HT-29 (cell line): ENCODE results near the gene LRRC17. TPM values are rescaled to one million over a fixed set of nuclear protein-coding genes. Genes with fewer than 3 reads are reported as not detected.

Experiments
- DNase-seq: peaks from one replicate; pipeline ENCODE4 v3.0.0-alpha.2; 2015; ENCODE audit warnings: low spot score
- total RNA-seq: library from RNA; depleted of rRNA; stranded (reverse); fragments of >200 nt; shearing (Covaris generic); gene quantifications from 2 replicates; pipeline ENCODE4 v1.2.3, GENCODE V29; 2014; rRNA removed

The LRRC17 gene
- total RNA-seq = not detected in 2 replicates

- no peak for DNase-seq
Measured at GRCh38 chr7:102912742-102913141, at the start of gene LRRC17. Gene LRRC17, plus strand, starts transcription at chr7:102913000. Its CDS starts 20,914 bp downstream, at chr7:102933914.

GRCh38 chr7:102864958-102865357, 47.8 kb upstream of the LRRC17 start:
- no peak for DNase-seq

- DNase-seq = no peak
Measured at GRCh38 chr7:102866535-102867215, 46.1 kb upstream of the LRRC17 start.

GRCh38 chr7:102869195-102869594, 43.6 kb upstream of the LRRC17 start:
- DNase-seq = no peak

- no peak for DNase-seq
Measured at GRCh38 chr7:102872460-102872859, 40.3 kb upstream of the LRRC17 start.

- DNase-seq = no peak
Measured at GRCh38 chr7:102873470-102874165, 39.2 kb upstream of the LRRC17 start.

GRCh38 chr7:102874166-102874829, 38.5 kb upstream of the LRRC17 start:
- DNase-seq = peak; percentile 83

- DNase-seq = no peak
Measured at GRCh38 chr7:102874966-102875365, 37.8 kb upstream of the LRRC17 start.

- DNase-seq = peak; percentile 88
Measured at GRCh38 chr7:102875700-102876295, 37.0 kb upstream of the LRRC17 start.

GRCh38 chr7:102883098-102883860, 29.5 kb upstream of the LRRC17 start:
- DNase-seq = peak; percentile 74

GRCh38 chr7:102888561-102889233, 24.1 kb upstream of the LRRC17 start:
- peak; percentile 48 for DNase-seq

GRCh38 chr7:102889851-102890250, 22.9 kb upstream of the LRRC17 start:
- no peak for DNase-seq

GRCh38 chr7:102890292-102890970, 22.4 kb upstream of the LRRC17 start:
- DNase-seq = no peak

- DNase-seq = no peak
Measured at GRCh38 chr7:102890971-102891692, 21.7 kb upstream of the LRRC17 start.

GRCh38 chr7:102891693-102892261, 21.0 kb upstream of the LRRC17 start:
- DNase-seq = peak; percentile 11

- no peak for DNase-seq
Measured at GRCh38 chr7:102892631-102893278, 20.0 kb upstream of the LRRC17 start.

GRCh38 chr7:102895602-102896001, 17.2 kb upstream of the LRRC17 start:
- DNase-seq = no peak

- DNase-seq = no peak
Measured at GRCh38 chr7:102896585-102896984, 16.2 kb upstream of the LRRC17 start.

- DNase-seq = no peak
Measured at GRCh38 chr7:102897211-102897631, 15.6 kb upstream of the LRRC17 start.
